ENCODE data around the gene PPARD. TPM values are rescaled to one million over a fixed set of nuclear protein-coding genes. Genes with fewer than 3 reads are reported as not detected.

The PPARD gene
- total and polyA plus RNA-seq, 2 of the 13 experiments (the other 11 are each of a cell fraction or from before 2014, with no cell fraction given): 6.1 to 13.3 TPM

- no peak for TF ChIP-seq ZBTB2 (CRISPR knock-in tag; IDR thresholded peaks at IDR 0.05; ENCODE audit: low read depth)
- TF ChIP-seq ISL2 (CRISPR knock-in tag; IDR thresholded peaks at IDR 0.05): no peak
- TF ChIP-seq NFIC (IDR thresholded peaks at IDR 0.05; ENCODE audit: low read length): 0 out of 2 replicates have a peak, but pooled peaks have one; percentile 42
- no peak for TF ChIP-seq NFATC3 (CRISPR knock-in tag; IDR thresholded peaks at IDR 0.05)
- peak in 1 of 2 experiments; percentile 13; a peak in 1 of 4 replicates for TF ChIP-seq KLF16 (CRISPR knock-in tag; IDR thresholded peaks at IDR 0.05)
- no peak for TF ChIP-seq XRCC5 (optimal IDR thresholded peaks at IDR 0.05; ENCODE audit: low read length)
- TF ChIP-seq BHLHE40 (IDR thresholded peaks at IDR 0.05; ENCODE audit: low read length): 0 out of 2 replicates have a peak, but pooled peaks have one; percentile 27
- 0 out of 2 replicates have a peak, but pooled peaks have one; percentile 26 for TF ChIP-seq MYC (CRISPR knock-in tag; IDR thresholded peaks at IDR 0.05; ENCODE audit: borderline replicate concordance)
- TF ChIP-seq ARID4A (CRISPR knock-in tag; IDR thresholded peaks at IDR 0.05; ENCODE audit: borderline replicate concordance): no peak
- TF ChIP-seq ZNF331 (CRISPR knock-in tag; IDR thresholded peaks at IDR 0.05): 0 out of 2 replicates have a peak, but pooled peaks have one; percentile 13
- 0 out of 2 replicates have a peak, but pooled peaks have one; percentile 54 for TF ChIP-seq ZNF547 (CRISPR knock-in tag; IDR thresholded peaks at IDR 0.05)
- TF ChIP-seq, protein P1, sequence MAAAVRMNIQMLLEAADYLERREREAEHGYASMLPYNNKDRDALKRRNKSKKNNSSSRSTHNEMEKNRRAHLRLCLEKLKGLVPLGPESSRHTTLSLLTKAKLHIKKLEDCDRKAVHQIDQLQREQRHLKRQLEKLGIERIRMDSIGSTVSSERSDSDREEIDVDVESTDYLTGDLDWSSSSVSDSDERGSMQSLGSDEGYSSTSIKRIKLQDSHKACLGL (CRISPR knock-in tag; IDR thresholded peaks at IDR 0.05): 0 out of 2 replicates have a peak, but pooled peaks have one; percentile 14
- TF ChIP-seq MIXL1 (CRISPR knock-in tag; IDR thresholded peaks at IDR 0.05): 0 out of 2 replicates have a peak, but pooled peaks have one; percentile 11
- 0 out of 2 replicates have a peak, but pooled peaks have one; percentile 9 for TF ChIP-seq HIVEP1 (CRISPR knock-in tag; IDR thresholded peaks at IDR 0.05)
- peak; percentile 70; the same call in 1 of the 2 replicates for TF ChIP-seq ZFP90 (CRISPR knock-in tag; IDR thresholded peaks at IDR 0.05; ENCODE audit: borderline replicate concordance)
- TF ChIP-seq, protein P2, sequence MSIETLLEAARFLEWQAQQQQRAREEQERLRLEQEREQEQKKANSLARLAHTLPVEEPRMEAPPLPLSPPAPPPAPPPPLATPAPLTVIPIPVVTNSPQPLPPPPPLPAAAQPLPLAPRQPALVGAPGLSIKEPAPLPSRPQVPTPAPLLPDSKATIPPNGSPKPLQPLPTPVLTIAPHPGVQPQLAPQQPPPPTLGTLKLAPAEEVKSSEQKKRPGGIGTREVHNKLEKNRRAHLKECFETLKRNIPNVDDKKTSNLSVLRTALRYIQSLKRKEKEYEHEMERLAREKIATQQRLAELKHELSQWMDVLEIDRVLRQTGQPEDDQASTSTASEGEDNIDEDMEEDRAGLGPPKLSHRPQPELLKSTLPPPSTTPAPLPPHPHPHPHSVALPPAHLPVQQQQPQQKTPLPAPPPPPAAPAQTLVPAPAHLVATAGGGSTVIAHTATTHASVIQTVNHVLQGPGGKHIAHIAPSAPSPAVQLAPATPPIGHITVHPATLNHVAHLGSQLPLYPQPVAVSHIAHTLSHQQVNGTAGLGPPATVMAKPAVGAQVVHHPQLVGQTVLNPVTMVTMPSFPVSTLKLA (IDR thresholded peaks at IDR 0.05): no peak
- no peak for TF ChIP-seq SMAD9 (CRISPR knock-in tag; IDR thresholded peaks at IDR 0.05)
- no peak for TF ChIP-seq JDP2 (CRISPR knock-in tag; IDR thresholded peaks at IDR 0.05; ENCODE audit: borderline replicate concordance)
- TF ChIP-seq SSRP1 (CRISPR knock-in tag; IDR thresholded peaks at IDR 0.05): peak; percentile 55; the same call in 1 of the 2 replicates
- TF ChIP-seq, protein P3, sequence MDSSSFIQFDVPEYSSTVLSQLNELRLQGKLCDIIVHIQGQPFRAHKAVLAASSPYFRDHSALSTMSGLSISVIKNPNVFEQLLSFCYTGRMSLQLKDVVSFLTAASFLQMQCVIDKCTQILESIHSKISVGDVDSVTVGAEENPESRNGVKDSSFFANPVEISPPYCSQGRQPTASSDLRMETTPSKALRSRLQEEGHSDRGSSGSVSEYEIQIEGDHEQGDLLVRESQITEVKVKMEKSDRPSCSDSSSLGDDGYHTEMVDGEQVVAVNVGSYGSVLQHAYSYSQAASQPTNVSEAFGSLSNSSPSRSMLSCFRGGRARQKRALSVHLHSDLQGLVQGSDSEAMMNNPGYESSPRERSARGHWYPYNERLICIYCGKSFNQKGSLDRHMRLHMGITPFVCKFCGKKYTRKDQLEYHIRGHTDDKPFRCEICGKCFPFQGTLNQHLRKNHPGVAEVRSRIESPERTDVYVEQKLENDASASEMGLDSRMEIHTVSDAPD (CRISPR knock-in tag; IDR thresholded peaks at IDR 0.05): no peak
These were observed 127.6 kb downstream of the PPARD start (continued) for GRCh38 chr6:35469751-35470662.

Data from HepG2 (cell line).